Tibial artery (tissue), 4 donors: Measurements from ENCODE around the gene PTAR1.
A peak's percentile ranks its signal among the peaks of the same experiment; 100 is the strongest.

ENCODE experiments used
- DNase-seq, 2 donors: peaks; one replicate each; pipeline ENCODE4 v3.0.0-alpha.2; 2019
- H3K27ac ChIP-seq, 2 donors: fragments of 200-600 bp; sonication (generic) in 1 of 2; 1 replicate in 1 of 2; 2 replicates in 1 of 2; pipeline ENCODE4 v1.5.1; 2018 to 2019; ENCODE audit warnings: mild to moderate bottlenecking in 1 of 2
- H3K27me3 ChIP-seq, 2 donors: fragments of 200-600 bp; sonication (generic) in 1 of 2; one replicate each; pipeline versions ENCODE4 v1.5.1 to v1.6.0; 2016 to 2019
- H3K36me3 ChIP-seq, 3 donors: fragments of 200-600 bp; sonication (generic) in 2 of 3; one replicate each; pipeline ENCODE4 v1.5.1; 2016 to 2019; ENCODE audit warnings: mild to moderate bottlenecking in 2 of 3
- H3K4me1 ChIP-seq, 4 donors: fragments of 200-600 bp; sonication (generic) in 2 of 4; 1 replicate in 3 of 4; 2 replicates in 1 of 4; pipeline ENCODE4 v1.5.1; 2016 to 2019
- H3K4me3 ChIP-seq, 2 donors: fragments of 200-600 bp; sonication (generic) in 1 of 2; 1 replicate in 1 of 2; 2 replicates in 1 of 2; pipeline ENCODE4 v1.5.1; 2018 to 2019; ENCODE audit warnings: mild to moderate bottlenecking in 2 of 2
- H3K9me3 ChIP-seq, 3 donors: fragments of 200-600 bp; sonication (generic) in 1 of 3; one replicate each; pipeline ENCODE4 v1.5.1; 2016 to 2019
- CTCF ChIP-seq, 2 experiments: fragments of 200-600 bp in 1 of 2; fragments of 450-650 bp in 1 of 2; IDR thresholded peaks; one replicate each; pipeline ENCODE4 v1.5.1; 2017 to 2019; ENCODE audit warnings: antibody characterized with exemption in 2 of 2, mild to moderate bottlenecking in 1 of 2, moderate library complexity in 1 of 2
- intact Hi-C: fragments of 100-400 bp; cut with DNase I; formaldehyde crosslinking; loops from one replicate; pipeline ENCODE4 v1.15.0; 2023; ENCODE audit warnings: low total_unique reads

Gene PTAR1

GRCh38 chr9:69677931-69678330 is 81.9 kb downstream of the PTAR1 start:
- no peak for DNase-seq
- Histone ChIP-seq H3K27ac (no peak overlapping the region), H3K9me3 (no peaks in the 10 kb centered on the region), H3K4me3 (no peak overlapping the region), H3K36me3 (no peaks in the 10 kb centered on the region), H3K27me3 (no peaks in the 10 kb centered on the region), H3K4me1 (peaks cover 0 to 14% (median 8%) of the 10 kb centered on the region in 4 donors)
- no peak for TF ChIP-seq CTCF (IDR thresholded peaks at IDR 0.05)
- intact Hi-C loops = no loop called here

GRCh38 chr9:69675563-69675962 is 84.2 kb downstream of the PTAR1 start:
- Histone ChIP-seq H3K36me3 (no peaks in the 10 kb centered on the region), H3K4me3 (no peak overlapping the region), H3K27me3 (no peaks in the 10 kb centered on the region), H3K9me3 (no peaks in the 10 kb centered on the region), H3K27ac (no peak overlapping the region), H3K4me1 (peaks cover 0 to 24% (median 13%) of the 10 kb centered on the region in 4 donors)
- no peak for TF ChIP-seq CTCF (IDR thresholded peaks at IDR 0.05)
- no peak for DNase-seq
- intact Hi-C loops = no loop called here

- Histone ChIP-seq H3K27me3 (no peaks in the 10 kb centered on the region), H3K9me3 (no peaks in the 10 kb centered on the region), H3K4me3 (no peak overlapping the region), H3K36me3 (no peaks in the 10 kb centered on the region), H3K4me1 (peaks cover 0 to 24% (median 15%) of the 10 kb centered on the region in 4 donors), H3K27ac (no peak overlapping the region)
- TF ChIP-seq CTCF (IDR thresholded peaks at IDR 0.05) = no peak
- intact Hi-C loops = loop anchor here (5.0 kb wide), 1 partner anchor 82 kb away; no protein-coding TSS in a partner anchor
- no peak for DNase-seq
Measured at GRCh38 chr9:69674716-69675438, 84.9 kb downstream of the PTAR1 start.

GRCh38 chr9:69674112-69674685 is 85.6 kb downstream of the PTAR1 start:
- no peaks in the 10 kb centered on the region for H3K36me3 ChIP-seq
- no peak for DNase-seq
- TF ChIP-seq CTCF (IDR thresholded peaks at IDR 0.05) = no peak
- no peak overlapping the region for H3K4me3 ChIP-seq
- H3K27ac ChIP-seq = no peak overlapping the region
- H3K4me1 ChIP-seq = peaks cover 0 to 24% (median 15%) of the 10 kb centered on the region in 4 donors
- intact Hi-C loops = loop anchor here (5.0 kb wide), 1 partner anchor 83 kb away; no protein-coding TSS in a partner anchor
- H3K9me3 ChIP-seq = no peaks in the 10 kb centered on the region
- no peaks in the 10 kb centered on the region for H3K27me3 ChIP-seq

- peak overlapping the region; percentile 74 to 78 for H3K27ac ChIP-seq
- TF ChIP-seq CTCF (IDR thresholded peaks at IDR 0.05) = no peak
- DNase-seq = no peak
- H3K36me3 ChIP-seq = no peaks in the 10 kb centered on the region
- H3K4me3 ChIP-seq = peak overlapping the region; percentile 68 to 74
- no peaks in the 10 kb centered on the region for H3K9me3 ChIP-seq
- no peaks in the 10 kb centered on the region for H3K27me3 ChIP-seq
- H3K4me1 ChIP-seq = peaks cover 0 to 24% (median 15%) of the 10 kb centered on the region in 4 donors
- intact Hi-C loops = loop anchor here (5.0 kb wide), 1 partner anchor 84 kb away; no protein-coding TSS in a partner anchor
Measured at GRCh38 chr9:69673311-69673640, 86.5 kb downstream of the PTAR1 start.
